HG03439 (cell line): ENCODE measurements around the gene KNTC1.
"Not testable (repeated sequence)": the region's sequence is repeated elsewhere in the genome, so short reads cannot be mapped to it uniquely, and the experiment has no call there.

Experiments
- ATAC-seq: cut with Tn5 transposase; IDR thresholded peaks from one replicate; pipeline ENCODE4 v1.9.1; 2021; ENCODE audit warnings: mild to moderate bottlenecking, moderate library complexity; ENCODE audit not compliant: unreplicated experiment

The KNTC1 gene

GRCh38 chr12:122505419-122506051 lies 21.5 kb upstream of the KNTC1 start:
- no peak for ATAC-seq

DNA sequence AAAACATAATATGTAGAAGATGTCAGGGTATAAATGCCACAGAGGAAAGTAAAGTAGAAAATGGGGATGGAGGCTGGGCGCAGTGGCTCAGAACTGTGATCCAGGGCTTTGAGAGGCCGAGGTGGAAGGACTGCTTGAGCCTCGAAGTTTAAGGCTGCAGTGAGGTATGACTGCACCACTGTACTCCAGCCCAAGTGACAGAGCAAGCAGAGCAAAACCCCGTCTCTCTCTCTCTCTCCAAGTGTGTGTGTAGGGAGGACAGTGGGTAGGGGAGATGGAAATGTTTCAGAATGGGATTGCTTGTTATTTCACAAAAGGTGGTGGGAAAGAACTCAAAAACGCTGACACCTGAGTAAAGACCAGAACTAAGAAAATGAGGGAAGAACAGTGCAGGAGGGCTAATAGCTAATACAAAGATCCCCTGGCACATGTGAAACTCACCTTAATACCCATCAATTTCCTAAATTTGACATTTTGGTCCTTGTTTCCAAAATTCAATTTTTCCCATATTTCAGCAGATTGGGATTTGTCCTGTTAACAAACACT lies 20.6 kb upstream of the KNTC1 start:
- ATAC-seq: no peak

GRCh38 chr12:122508163-122508562 lies 18.9 kb upstream of the KNTC1 start:
- ATAC-seq: no peak

DNA sequence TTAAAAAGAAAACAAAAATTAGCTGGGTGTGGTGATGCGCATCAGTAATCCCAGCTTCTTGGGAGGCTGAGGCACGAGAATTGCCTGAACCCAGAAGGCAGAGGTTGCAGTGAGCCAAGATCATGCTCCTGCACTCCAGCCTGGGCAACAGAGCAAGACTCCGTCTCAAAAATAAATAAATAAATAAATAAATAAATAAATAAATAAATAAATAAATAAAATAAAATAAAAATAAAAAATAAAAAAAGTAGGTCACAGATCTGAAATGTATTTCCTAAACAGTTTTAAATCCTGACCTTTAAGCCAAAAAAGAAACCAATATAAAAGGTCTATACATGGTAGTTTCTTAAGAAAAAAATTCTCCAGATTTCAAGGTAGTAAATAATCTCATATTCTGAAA lies 14.0 kb upstream of the KNTC1 start:
- ATAC-seq: not testable (repeated sequence)

GRCh38 chr12:122513660-122514059 lies 13.4 kb upstream of the KNTC1 start:
- ATAC-seq: no peak

GRCh38 chr12:122515275-122515674 lies 11.8 kb upstream of the KNTC1 start:
- no peak for ATAC-seq

DNA sequence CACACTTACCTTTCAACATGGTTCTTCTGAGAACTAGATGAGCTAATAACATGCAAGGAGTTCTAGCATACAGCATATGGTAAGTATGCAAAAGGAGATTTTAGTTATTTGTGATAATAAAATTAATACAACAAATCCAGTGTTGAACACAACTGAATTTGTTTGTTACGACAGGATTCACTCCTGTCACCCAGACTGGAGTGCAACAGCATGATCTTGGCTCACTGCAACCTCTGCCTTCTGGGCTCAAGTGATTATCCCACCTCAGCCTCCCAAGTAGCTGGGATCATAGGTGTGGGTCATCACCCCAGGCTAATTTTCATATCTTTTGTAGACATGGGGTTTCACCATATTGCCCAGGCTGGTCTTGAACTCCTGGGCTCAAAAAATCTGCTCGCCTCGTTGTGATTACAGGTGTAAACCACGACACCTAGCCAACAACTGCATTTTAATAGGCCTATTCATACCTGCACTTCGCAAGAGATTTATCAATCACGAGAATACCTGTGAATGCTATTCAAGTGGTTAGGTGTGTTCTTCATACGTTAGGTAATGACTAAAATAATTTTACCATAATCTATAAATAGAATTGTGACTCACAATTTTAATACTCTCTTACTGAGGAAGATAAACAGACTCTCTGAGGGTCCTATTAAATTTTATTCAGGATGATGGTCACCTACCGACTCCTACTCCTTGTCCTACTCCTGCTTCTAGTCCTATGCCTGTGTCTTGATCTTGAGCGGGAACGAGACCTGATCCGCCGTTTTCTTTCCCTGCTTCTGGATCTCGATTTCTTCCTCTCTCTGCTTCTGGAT lies 10.3 kb upstream of the KNTC1 start:
- ATAC-seq: no peak

- no peak for ATAC-seq
Observed at GRCh38 chr12:122517877-122518276, 9.2 kb upstream of the KNTC1 start.

GRCh38 chr12:122518908-122519307 lies 8.1 kb upstream of the KNTC1 start:
- no peak for ATAC-seq

- no peak for ATAC-seq
Observed at GRCh38 chr12:122519418-122519817, 7.6 kb upstream of the KNTC1 start.

DNA sequence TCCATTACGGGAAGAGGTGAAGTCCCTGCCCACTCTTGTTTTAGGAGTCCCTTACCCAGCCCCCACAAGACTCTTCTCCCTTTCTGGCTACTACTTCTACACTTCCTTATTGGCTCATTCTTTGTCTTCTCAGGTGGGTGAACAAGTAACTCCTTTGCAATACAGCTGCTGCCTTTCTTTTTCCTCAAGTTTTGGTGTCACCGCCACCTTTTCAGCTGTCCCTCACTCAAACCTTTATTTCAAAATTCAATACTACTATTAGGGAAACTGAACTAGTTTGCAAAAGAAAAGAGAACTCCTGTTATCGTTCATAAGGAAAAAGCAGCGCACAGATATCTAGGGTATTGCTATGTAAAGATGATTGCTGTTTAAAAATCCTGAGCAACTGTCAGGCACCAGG lies 6.4 kb upstream of the KNTC1 start:
- ATAC-seq: no peak

DNA sequence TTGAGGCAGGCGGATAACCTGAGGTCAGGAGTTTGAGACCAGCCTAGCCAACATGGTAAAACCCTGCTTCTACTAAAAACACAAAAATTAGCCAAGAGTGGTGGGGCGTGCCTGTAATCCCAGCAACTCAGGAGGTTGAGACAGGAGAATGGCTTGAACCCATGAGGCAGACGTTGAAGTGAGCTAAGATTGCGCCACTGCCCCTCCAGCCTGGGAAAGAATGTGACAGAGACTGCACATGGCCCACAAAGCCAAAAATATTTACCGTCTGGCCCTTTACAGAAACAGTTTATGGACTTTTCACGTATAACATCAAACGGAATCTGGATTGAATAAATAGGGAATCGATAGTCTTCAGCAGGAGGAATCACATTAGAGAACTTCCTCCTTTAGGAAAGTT lies 3.8 kb upstream of the KNTC1 start:
- no peak for ATAC-seq

- no peak for ATAC-seq
Observed at GRCh38 chr12:122523846-122524718, 3.0 kb upstream of the KNTC1 start.

DNA sequence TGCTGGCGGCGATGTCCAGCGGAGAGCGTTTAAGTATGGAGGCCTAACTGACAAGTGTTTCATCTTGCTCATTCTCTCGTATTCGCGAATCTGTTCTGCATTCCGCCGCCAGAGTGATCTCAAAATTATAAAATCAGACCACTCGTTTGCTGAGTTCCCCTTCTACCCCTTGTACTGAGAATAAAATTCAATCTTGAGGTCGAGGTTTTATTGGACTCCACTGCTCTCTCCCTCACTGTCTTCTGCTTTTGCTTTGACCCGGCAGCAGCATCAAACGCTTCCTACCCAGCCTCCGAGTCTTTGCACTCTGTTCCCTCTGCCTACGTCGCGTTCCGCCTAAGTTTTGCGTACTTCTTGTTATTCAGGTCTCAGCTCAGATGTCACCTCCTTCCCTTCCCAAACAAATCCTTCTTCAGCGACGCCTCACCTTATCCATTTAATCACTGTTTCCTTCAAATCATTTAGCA lies 462 bp downstream of the KNTC1 start:
- ATAC-seq: no peak

DNA sequence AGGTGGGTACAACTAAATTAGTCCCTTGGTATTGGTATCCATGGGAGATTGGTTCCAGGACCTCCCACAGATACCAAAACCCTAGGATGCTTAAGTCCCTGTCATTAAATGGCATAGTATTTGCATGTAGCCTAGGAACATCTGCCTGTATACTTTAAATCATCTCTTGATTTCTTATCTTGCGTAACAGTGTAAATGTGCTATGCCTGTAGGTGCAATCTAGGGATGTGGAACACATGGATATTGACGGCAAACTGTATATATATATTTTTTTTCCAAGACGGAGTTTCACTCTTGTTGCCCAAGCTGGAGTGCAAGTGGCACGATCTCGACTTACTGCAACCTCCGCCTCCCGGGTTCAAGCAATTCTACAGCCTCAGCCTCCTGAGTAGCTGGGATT lies 1.5 kb downstream of the KNTC1 start:
- no peak for ATAC-seq

GRCh38 chr12:122528992-122529391 lies 1.9 kb downstream of the KNTC1 start:
- ATAC-seq: no peak

- no peak for ATAC-seq
Observed at GRCh38 chr12:122533856-122534255, 6.8 kb downstream of the KNTC1 start.

GRCh38 chr12:122537021-122537420 lies 10.0 kb downstream of the KNTC1 start:
- no peak for ATAC-seq

- ATAC-seq: no peak
Observed at GRCh38 chr12:122538496-122538895, 11.4 kb downstream of the KNTC1 start.

- ATAC-seq: no peak
Observed at GRCh38 chr12:122544537-122544936, 17.5 kb downstream of the KNTC1 start.

DNA sequence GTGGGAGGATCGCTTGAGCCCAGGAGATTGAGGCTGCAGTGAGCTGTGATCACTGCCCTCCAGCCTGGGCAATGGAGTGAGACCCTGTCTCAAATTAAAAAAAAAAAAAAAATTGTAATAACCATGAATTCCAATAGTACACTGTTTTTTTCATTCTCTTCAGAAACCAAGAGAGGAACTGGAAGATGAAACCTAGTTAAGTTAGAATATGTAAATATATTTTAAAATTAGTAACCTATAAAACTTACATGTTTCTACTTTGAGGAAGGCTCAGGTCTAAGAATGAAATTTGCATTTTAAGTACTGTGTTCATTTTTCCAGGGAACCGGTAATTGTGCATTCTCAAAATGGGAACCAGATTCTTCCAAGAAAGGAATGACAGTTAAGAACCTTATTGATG lies 18.8 kb downstream of the KNTC1 start:
- ATAC-seq: peak; percentile 64
